ENCODE measurements around the gene LRFN2. TPM values are rescaled to one million over a fixed set of nuclear protein-coding genes. Genes with fewer than 3 reads are reported as not detected.
A peak's percentile ranks its signal among the peaks of the same experiment; 100 is the strongest.

LRFN2 gene
- total RNA-seq, 2 experiments from 2014 or later, result not detected

- intact Hi-C loops (cut with DNase I, micrococcal nuclease), result no loop called here
- H3K9me3 Mint-ChIP-seq, result no peaks in the 10 kb centered on the region
- TF ChIP-seq CTCF (IDR thresholded peaks at IDR 0.05), result no peak
- POLR2A ChIA-PET, result no interaction called here
- no peaks in the 10 kb centered on the region for H3K4me1 ChIP-seq (ENCODE audit: insufficient read depth, low read length)
- H3K4me1 Mint-ChIP-seq (ENCODE audit: low read depth), result no peaks in the 10 kb centered on the region
- no peak for ATAC-seq (ENCODE audit: poor library complexity)
- CTCF ChIA-PET, result no interaction called here
- DNase-seq, result no peak
- H3K27me3 ChIP-seq (ENCODE audit: control insufficient read depth in 1 of 2, insufficient read depth in 2 of 2, low read length in 2 of 2), result peaks cover 0 to 3% of the 10 kb centered on the region in 2 experiments
- no peaks in the 10 kb centered on the region for H3K9me3 ChIP-seq (ENCODE audit: control insufficient read depth in 1 of 2, insufficient read depth in 1 of 2, low read length in 2 of 2)
- H3K4me3 ChIP-seq (ENCODE audit: low read length), result no peak overlapping the region
- no peaks in the 10 kb centered on the region for H3K27me3 Mint-ChIP-seq
- no peaks in the 10 kb centered on the region for H3K36me3 Mint-ChIP-seq (ENCODE audit: low read depth)
- H3K36me3 ChIP-seq (ENCODE audit: insufficient read depth, low read length), result no peaks in the 10 kb centered on the region
- H3K4me3 Mint-ChIP-seq, result no peak overlapping the region
- H3K27ac ChIP-seq (ENCODE audit: low read depth in 1 of 2, low read length in 2 of 2), result no peak overlapping the region
- no peak overlapping the region for H3K27ac Mint-ChIP-seq
Measured at GRCh38 chr6:40456390-40457013, 130.7 kb downstream of the LRFN2 start.

- no peak overlapping the region for H3K27ac ChIP-seq (ENCODE audit: low read depth in 1 of 2, low read length in 2 of 2)
- no peaks in the 10 kb centered on the region for H3K4me1 ChIP-seq (ENCODE audit: insufficient read depth, low read length)
- Mint-ChIP-seq H3K36me3 (ENCODE audit: low read depth) (no peaks in the 10 kb centered on the region), H3K9me3 (no peaks in the 10 kb centered on the region), H3K27ac (no peak overlapping the region), H3K27me3 (no peaks in the 10 kb centered on the region), H3K4me3 (no peak overlapping the region), H3K4me1 (ENCODE audit: low read depth) (no peaks in the 10 kb centered on the region)
- no peak for TF ChIP-seq CTCF (IDR thresholded peaks at IDR 0.05)
- DNase-seq (peak in 1 of 14 experiments; percentile 9), ATAC-seq (ENCODE audit: poor library complexity) (no peak)
- CTCF ChIA-PET, result no interaction called here
- intact Hi-C loops (cut with DNase I, micrococcal nuclease), result no loop called here
- no peaks in the 10 kb centered on the region for H3K36me3 ChIP-seq (ENCODE audit: insufficient read depth, low read length)
- peaks cover 0 to 3% of the 10 kb centered on the region in 2 experiments for H3K27me3 ChIP-seq (ENCODE audit: control insufficient read depth in 1 of 2, insufficient read depth in 2 of 2, low read length in 2 of 2)
- POLR2A ChIA-PET, result no interaction called here
- H3K9me3 ChIP-seq (ENCODE audit: control insufficient read depth in 1 of 2, insufficient read depth in 1 of 2, low read length in 2 of 2), result no peaks in the 10 kb centered on the region
- H3K4me3 ChIP-seq (ENCODE audit: low read length), result no peak overlapping the region
Measured at GRCh38 chr6:40455686-40456389, 131.3 kb downstream of the LRFN2 start.

GRCh38 chr6:40450483-40450882 lies 136.7 kb downstream of the LRFN2 start:
- ChIA-PET CTCF (no interaction called here), POLR2A (no interaction called here)
- no peaks in the 10 kb centered on the region for H3K4me1 Mint-ChIP-seq (ENCODE audit: low read depth)
- no peak overlapping the region for H3K27ac Mint-ChIP-seq
- H3K27me3 ChIP-seq (ENCODE audit: control insufficient read depth in 1 of 2, insufficient read depth in 2 of 2, low read length in 2 of 2), result no peaks in the 10 kb centered on the region
- intact Hi-C loops (cut with DNase I, micrococcal nuclease), result no loop called here
- no peaks in the 10 kb centered on the region for H3K4me1 ChIP-seq (ENCODE audit: insufficient read depth, low read length)
- H3K36me3 ChIP-seq (ENCODE audit: insufficient read depth, low read length), result no peaks in the 10 kb centered on the region
- H3K36me3 Mint-ChIP-seq (ENCODE audit: low read depth), result no peaks in the 10 kb centered on the region
- no peak for ATAC-seq (ENCODE audit: poor library complexity)
- H3K4me3 Mint-ChIP-seq, result no peak overlapping the region
- no peaks in the 10 kb centered on the region for H3K27me3 Mint-ChIP-seq
- no peak for DNase-seq
- H3K4me3 ChIP-seq (ENCODE audit: low read length), result no peak overlapping the region
- H3K9me3 Mint-ChIP-seq, result no peaks in the 10 kb centered on the region
- H3K27ac ChIP-seq (ENCODE audit: low read depth in 1 of 2, low read length in 2 of 2), result no peak overlapping the region
- H3K9me3 ChIP-seq (ENCODE audit: control insufficient read depth in 1 of 2, insufficient read depth in 1 of 2, low read length in 2 of 2), result no peaks in the 10 kb centered on the region
- TF ChIP-seq CTCF (IDR thresholded peaks at IDR 0.05), result no peak
